22Rv1 (cell line): ENCODE results near the gene STAMBPL1.

ENCODE experiments used
- CTCF ChIP-seq: fragments of 450-650 bp; IDR thresholded peaks from 2 replicates; pipeline ENCODE4 v1.5.1; 2017; ENCODE audit warnings: mild to moderate bottlenecking
- ZFX ChIP-seq: fragments of 450-650 bp; IDR thresholded peaks from 2 replicates; pipeline ENCODE4 v1.6.1; 2017; ENCODE audit warnings: antibody characterized with exemption, borderline replicate concordance

DNA sequence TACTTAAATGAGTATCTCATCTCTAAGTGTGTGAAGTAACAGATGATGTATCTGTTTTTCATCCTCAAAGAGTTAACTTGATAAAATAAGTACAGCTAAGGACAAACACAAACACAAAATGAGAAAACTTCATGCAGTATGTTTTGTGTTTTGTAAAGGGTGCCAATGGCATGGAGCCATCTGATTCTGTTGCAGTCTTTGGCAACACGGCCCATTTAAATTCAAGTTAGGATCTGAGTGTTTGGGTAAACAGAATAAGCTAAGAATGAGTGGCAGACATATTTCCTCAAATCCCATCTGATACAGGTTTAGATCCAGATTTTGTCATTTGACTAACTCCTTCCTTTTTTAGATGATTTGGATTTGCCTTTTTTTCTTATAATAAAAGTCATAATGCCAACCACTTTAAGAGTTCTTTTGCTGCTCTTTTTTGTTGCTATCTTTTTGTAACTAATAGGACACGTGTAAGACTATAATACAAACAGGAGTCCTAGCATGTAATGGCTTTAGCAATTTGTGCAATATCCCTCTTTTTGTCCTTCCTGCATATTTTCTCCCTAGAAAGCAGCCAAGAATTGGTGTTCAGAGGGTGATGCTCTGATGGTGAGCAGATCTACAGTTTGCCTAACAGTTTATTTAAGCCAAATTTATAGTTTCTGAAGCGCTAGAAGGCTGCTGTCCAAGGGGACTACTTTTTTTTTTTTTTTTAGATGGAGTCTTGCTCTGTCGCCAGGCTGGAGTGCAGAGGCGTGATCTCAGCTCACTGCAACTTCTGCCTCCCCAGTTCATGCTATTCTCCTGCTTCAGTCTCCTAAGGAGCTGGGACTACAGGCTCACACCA lies 91.4 kb downstream of the STAMBPL1 start:
- TF ChIP-seq CTCF (no peak), ZFX (no peak)
